ENCODE measurements around the gene TLN1.

The TLN1 gene

DNA sequence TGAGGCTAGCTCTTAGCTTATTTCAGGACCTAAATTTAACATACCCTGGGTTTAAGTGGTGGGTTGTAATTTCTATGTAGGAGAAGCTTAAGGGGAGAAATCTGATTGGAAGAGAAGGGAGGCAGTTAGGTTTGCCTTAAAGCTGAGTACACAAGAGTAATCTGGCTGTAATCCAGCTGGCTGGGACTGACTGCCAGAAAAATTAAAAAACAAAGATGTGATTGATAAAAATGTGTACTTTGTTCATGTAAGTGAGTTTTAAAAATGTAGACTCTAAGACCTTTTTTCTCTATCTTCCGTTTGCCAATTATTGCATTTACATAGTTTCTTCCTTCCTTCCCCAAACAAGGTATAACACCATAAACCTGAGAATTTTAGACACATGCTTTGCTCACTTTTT is 39.5 kb upstream of the TLN1 start:
- Histone ChIP-seq H4K20me1 (ENCODE audit: insufficient read depth, low read length) (no peaks in the 10 kb centered on the region), H3K4me1 (ENCODE audit: insufficient read depth, low read length, severe bottlenecking) (peaks cover 38% of the 10 kb centered on the region), H3K27ac (ENCODE audit: low read depth, low read length, poor library complexity, severe bottlenecking) (no peak overlapping the region), H3K4me3 (ENCODE audit: low read depth, low read length, poor library complexity, severe bottlenecking) (no peak overlapping the region), H3K9me2 (ENCODE audit: low read depth, low read length) (no peaks in the 10 kb centered on the region), H2AFZ (ENCODE audit: low read length) (no peak overlapping the region), H3K4me2 (ENCODE audit: low read length) (no peak overlapping the region), H3K27me3 (ENCODE audit: insufficient read depth, low read length) (no peaks in the 10 kb centered on the region), H3K79me2 (ENCODE audit: insufficient read depth, low read length) (no peaks in the 10 kb centered on the region), H3K9ac (ENCODE audit: low read length) (no peak overlapping the region), H3K9me3 (ENCODE audit: low read length) (no peaks in the 10 kb centered on the region), H3F3A (ENCODE audit: insufficient read depth, low read length) (no peaks in the 10 kb centered on the region), H3K36me3 (ENCODE audit: insufficient read depth, low read length) (no peaks in the 10 kb centered on the region)
- TF ChIP-seq, protein P1, sequence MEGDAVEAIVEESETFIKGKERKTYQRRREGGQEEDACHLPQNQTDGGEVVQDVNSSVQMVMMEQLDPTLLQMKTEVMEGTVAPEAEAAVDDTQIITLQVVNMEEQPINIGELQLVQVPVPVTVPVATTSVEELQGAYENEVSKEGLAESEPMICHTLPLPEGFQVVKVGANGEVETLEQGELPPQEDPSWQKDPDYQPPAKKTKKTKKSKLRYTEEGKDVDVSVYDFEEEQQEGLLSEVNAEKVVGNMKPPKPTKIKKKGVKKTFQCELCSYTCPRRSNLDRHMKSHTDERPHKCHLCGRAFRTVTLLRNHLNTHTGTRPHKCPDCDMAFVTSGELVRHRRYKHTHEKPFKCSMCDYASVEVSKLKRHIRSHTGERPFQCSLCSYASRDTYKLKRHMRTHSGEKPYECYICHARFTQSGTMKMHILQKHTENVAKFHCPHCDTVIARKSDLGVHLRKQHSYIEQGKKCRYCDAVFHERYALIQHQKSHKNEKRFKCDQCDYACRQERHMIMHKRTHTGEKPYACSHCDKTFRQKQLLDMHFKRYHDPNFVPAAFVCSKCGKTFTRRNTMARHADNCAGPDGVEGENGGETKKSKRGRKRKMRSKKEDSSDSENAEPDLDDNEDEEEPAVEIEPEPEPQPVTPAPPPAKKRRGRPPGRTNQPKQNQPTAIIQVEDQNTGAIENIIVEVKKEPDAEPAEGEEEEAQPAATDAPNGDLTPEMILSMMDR (IDR thresholded peaks at IDR 0.05; ENCODE audit: low read length), result no peak
- no peak for TF ChIP-seq EZH2 (IDR thresholded peaks at IDR 0.05; ENCODE audit: borderline replicate concordance, low read length)

DNA sequence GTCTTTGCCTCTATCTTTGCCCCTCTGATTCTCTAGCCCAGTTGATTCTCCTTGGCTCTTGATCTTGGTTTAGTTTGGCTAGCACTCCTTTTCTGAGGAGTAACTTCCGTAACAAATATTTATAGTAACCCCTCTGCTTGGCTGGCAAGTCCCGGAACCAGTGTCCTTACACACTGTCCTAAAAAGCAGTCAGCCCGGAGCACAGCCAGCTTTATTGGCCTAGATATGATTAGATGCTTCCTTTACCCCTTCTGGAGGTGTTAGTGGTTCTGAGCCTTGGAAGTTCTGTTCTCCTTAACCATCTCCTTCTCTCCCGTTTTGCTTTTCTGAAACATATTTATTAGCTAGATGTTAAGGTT is 39.1 kb upstream of the TLN1 start:
- Histone ChIP-seq H2AFZ (ENCODE audit: low read length) (no peak overlapping the region), H3K27ac (ENCODE audit: low read depth, low read length, poor library complexity, severe bottlenecking) (no peak overlapping the region), H3K36me3 (ENCODE audit: insufficient read depth, low read length) (no peaks in the 10 kb centered on the region)

DNA sequence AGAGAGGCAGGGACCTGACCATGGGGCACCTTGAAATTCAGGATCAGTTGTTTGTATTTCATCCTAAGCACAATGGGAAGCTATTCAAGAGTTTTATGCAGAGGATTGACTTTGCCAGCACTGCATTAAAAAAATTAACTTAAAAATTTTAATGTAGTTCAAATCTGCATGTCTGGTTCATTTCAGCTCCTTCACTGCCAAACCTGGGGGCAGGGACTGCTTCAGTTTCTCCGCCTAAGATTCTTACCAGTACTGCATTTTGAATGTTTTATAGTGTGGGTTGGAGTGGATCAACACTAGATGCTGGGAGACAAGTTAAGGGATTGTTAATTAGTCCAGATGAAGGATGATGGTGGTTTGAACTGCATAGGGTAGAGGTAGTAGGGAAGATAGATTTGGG is 37.8 kb upstream of the TLN1 start:
- Histone ChIP-seq H3K4me2 (ENCODE audit: low read length) (no peak overlapping the region), H3K27ac (ENCODE audit: low read depth, low read length, poor library complexity, severe bottlenecking) (no peak overlapping the region), H2AFZ (ENCODE audit: low read length) (no peak overlapping the region), H3K4me3 (ENCODE audit: low read depth, low read length, poor library complexity, severe bottlenecking) (no peak overlapping the region), H3K9ac (ENCODE audit: low read length) (no peak overlapping the region), H3K27me3 (ENCODE audit: insufficient read depth, low read length) (no peaks in the 10 kb centered on the region), H3K4me1 (ENCODE audit: insufficient read depth, low read length, severe bottlenecking) (peaks cover 20% of the 10 kb centered on the region), H3K9me2 (ENCODE audit: low read depth, low read length) (no peaks in the 10 kb centered on the region), H3F3A (ENCODE audit: insufficient read depth, low read length) (no peaks in the 10 kb centered on the region), H4K20me1 (ENCODE audit: insufficient read depth, low read length) (no peaks in the 10 kb centered on the region), H3K36me3 (ENCODE audit: insufficient read depth, low read length) (peaks cover 3% of the 10 kb centered on the region; the same call in 1 of the 2 replicates), H3K9me3 (ENCODE audit: low read length) (no peaks in the 10 kb centered on the region), H3K79me2 (ENCODE audit: insufficient read depth, low read length) (no peaks in the 10 kb centered on the region)
- TF ChIP-seq, protein P1 (IDR thresholded peaks at IDR 0.05; ENCODE audit: low read length), result no peak
- no peak for TF ChIP-seq EZH2 (IDR thresholded peaks at IDR 0.05; ENCODE audit: borderline replicate concordance, low read length)

More for the DNA sequence above, 39.1 kb upstream of the TLN1 start:
- Histone ChIP-seq H3K9me3 (ENCODE audit: low read length) (no peaks in the 10 kb centered on the region), H3K9me2 (ENCODE audit: low read depth, low read length) (no peaks in the 10 kb centered on the region), H3K4me1 (ENCODE audit: insufficient read depth, low read length, severe bottlenecking) (peaks cover 33% of the 10 kb centered on the region), H3K4me2 (ENCODE audit: low read length) (no peak overlapping the region), H3K4me3 (ENCODE audit: low read depth, low read length, poor library complexity, severe bottlenecking) (no peak overlapping the region), H3K9ac (ENCODE audit: low read length) (no peak overlapping the region), H3F3A (ENCODE audit: insufficient read depth, low read length) (no peaks in the 10 kb centered on the region), H4K20me1 (ENCODE audit: insufficient read depth, low read length) (no peaks in the 10 kb centered on the region), H3K27me3 (ENCODE audit: insufficient read depth, low read length) (no peaks in the 10 kb centered on the region), H3K79me2 (ENCODE audit: insufficient read depth, low read length) (no peaks in the 10 kb centered on the region)
- TF ChIP-seq EZH2 (IDR thresholded peaks at IDR 0.05; ENCODE audit: borderline replicate concordance, low read length), result no peak
- TF ChIP-seq, protein P1 (IDR thresholded peaks at IDR 0.05; ENCODE audit: low read length), result no peak

Measured in OCI-LY1 (cell line).